K562 (cell line): ENCODE data around the gene CAPN14. TPM values are rescaled to one million over a fixed set of nuclear protein-coding genes. Genes with fewer than 3 reads are reported as not detected.

Experiments
- KLF6 ChIP-seq: fragments of 250-450 bp; sonication (Bioruptor Pico); IDR thresholded peaks from 2 replicates; pipeline ENCODE4 v1.4.0; 2020; ENCODE audit warnings: mild to moderate bottlenecking, moderate library complexity, borderline replicate concordance
- MAZ ChIP-seq, 2 experiments: fragments of 450-650 bp in 1 of 2; sonication (generic) in 1 of 2; formaldehyde crosslinking; IDR thresholded peaks in 1 of 2; conservative IDR thresholded peaks in 1 of 2; 2 replicates each; pipeline versions ENCODE4 v1.4.0 to v1.5.0; 2020; ENCODE audit warnings: mild to moderate bottlenecking in 1 of 2, missing genetic modification reagents in 1 of 2
- MCM2 ChIP-seq: fragments of 450-650 bp; IDR thresholded peaks from 2 replicates; pipeline ENCODE4 v1.6.1; 2017; ENCODE audit warnings: low read depth, mild to moderate bottlenecking
- MLX ChIP-seq, 2 experiments: fragments of 450-650 bp in 1 of 2; sonication (generic) in 1 of 2; formaldehyde crosslinking; conservative IDR thresholded peaks; 2 replicates each; pipeline versions ENCODE4 v1.4.0 to v1.8.1; 2020 to 2022; ENCODE audit warnings: mild to moderate bottlenecking in 1 of 2, missing genetic modification reagents in 1 of 2
- REST ChIP-seq, 2 experiments: fragments of 450-650 bp; formaldehyde crosslinking in 1 of 2; IDR thresholded peaks; 2 replicates each; pipeline versions ENCODE4 v1.4.0 to v1.6.1; 2014 to 2020; ENCODE audit warnings: mild to moderate bottlenecking in 2 of 2, borderline replicate concordance in 1 of 2, low read depth in 1 of 2
- RFX1 ChIP-seq: fragments of 450-650 bp; IDR thresholded peaks from 2 replicates; pipeline ENCODE4 v1.6.1; 2016; ENCODE audit warnings: mild to moderate bottlenecking, moderate library complexity
- SMAD1 ChIP-seq: fragments of 150-350 bp; IDR thresholded peaks from 2 replicates; pipeline ENCODE4 v1.6.1; 2014; ENCODE audit warnings: low read length, low read depth; ENCODE audit not compliant: partially characterized antibody
- SP2 ChIP-seq: IDR thresholded peaks from 2 replicates; pipeline ENCODE4 v1.6.1; 2011; ENCODE audit warnings: mild to moderate bottlenecking, low read depth, low read length, moderate library complexity; ENCODE audit not compliant: poor library complexity, severe bottlenecking; ENCODE audit errors: extremely low read depth
- TBP ChIP-seq: optimal IDR thresholded peaks from 2 replicates; pipeline ENCODE3; 2011; ENCODE audit warnings: low read depth, low read length, improper control_type of control experiment
- U2AF2 ChIP-seq: fragments of 200-400 bp; formaldehyde crosslinking; optimal IDR thresholded peaks from 2 replicates; pipeline ENCODE3; 2017; ENCODE audit warnings: low read depth, mild to moderate bottlenecking, low read length
- ZBTB43 ChIP-seq: sonication (generic); formaldehyde crosslinking; IDR thresholded peaks from 2 replicates; pipeline ENCODE4 v1.8.0; 2023; ENCODE audit warnings: mild to moderate bottlenecking, missing genetic modification reagents
- ZSCAN32 ChIP-seq: fragments of 450-650 bp; formaldehyde crosslinking; IDR thresholded peaks from 2 replicates; pipeline ENCODE4 v1.4.0; 2020; ENCODE audit warnings: mild to moderate bottlenecking, moderate library complexity
- polyA plus RNA-seq, 8 experiments: library from polyadenylated mRNA; depleted of rRNA in 4 of 8; stranded (reverse) in 5 of 8; unstranded in 3 of 8; fragments of >200 nt; fragmentation: Nextera tagmentation in 2 of 8; fragmentation: Illumina TruSeq in 1 of 8; extraction: Ambion mirVana in 2 of 8; extraction: Trizol in 1 of 8; gene quantifications; 2 replicates each; pipeline versions ENCODE4 v1.2.1 to v1.2.3, GENCODE V29; 2011 to 2014; ENCODE audit warnings: inconsistent platforms in 1 of 8, missing spikeins in 1 of 8
- total RNA-seq, 7 experiments: library from RNA; depleted of rRNA in 6 of 7; stranded (reverse); fragments of >200 nt in 6 of 7; fragmentation: Illumina TruSeq in 2 of 7; extraction: Trizol in 2 of 7; gene quantifications; 2 replicates each; pipeline versions ENCODE4 v1.2.1 to v1.2.3, GENCODE V29; 2011 to 2021; ENCODE audit warnings: low replicate concordance in 1 of 7

CAPN14 gene
- total and polyA plus RNA-seq, 9 of the 15 experiments (the other 6 are each of a cell fraction or from before 2014, with no cell fraction given) = not detected

- TF ChIP-seq REST (IDR thresholded peaks at IDR 0.05; ENCODE audit: borderline replicate concordance) (peak; percentile 68), REST (CRISPR knock-in tag; IDR thresholded peaks at IDR 0.05; ENCODE audit: low read depth) (no peak), MAZ (CRISPR knock-in tag; conservative IDR thresholded peaks at IDR 0.05 in 1 of 2, IDR thresholded peaks at IDR 0.05 in 1 of 2) (0 out of 4 replicates have a peak, but pooled peaks of 1 of the 2 experiments have one; percentile 35), TBP (no peak), MCM2 (no peak), KLF6 (CRISPR knock-in tag) (no peak), U2AF2 (no peak), SMAD1 (no peak), SP2 (no peak), ZBTB43 (CRISPR knock-in tag) (no peak), MLX (CRISPR knock-in tag; conservative IDR thresholded peaks at IDR 0.05) (no peak), RFX1 (no peak), ZSCAN32 (CRISPR knock-in tag) (no peak)
- TF ChIP-seq, all 486 proteins: peak for 11
Measured at GRCh38 chr2:31170071-31170698, 47.1 kb downstream of the CAPN14 start (continued).
